Naive thymus-derived CD8-positive, alpha-beta T cell (primary cell): ENCODE results near the gene DDX10. TPM values are rescaled to one million over a fixed set of nuclear protein-coding genes. Genes with fewer than 3 reads are reported as not detected.

Experiments
- ATAC-seq, 2 donors: fragments of 150-1000 bp; cut with Tn5 transposase in 1 of 2; sonication (Bioruptor Pico), chemical (Tn5 transposase) in 1 of 2; 1 replicate in 1 of 2; 2 replicates in 1 of 2; pipeline ENCODE4 v1.10.0; 2021; ENCODE audit warnings: mild to moderate bottlenecking in 2 of 2, moderate library complexity in 2 of 2
- POLR2A ChIA-PET: fragments of 350-600 bp; sonication (Branson Sonifier 250); formaldehyde crosslinking; loops from one replicate; lab custom pipeline; 2021; ENCODE audit warnings: antibody characterized with exemption; lab: Charles Lee
- DNase-seq, 10 donors: peaks; one replicate each; pipeline versions ENCODE4 v3.0.0 to v3.0.0-alpha.2; 2020 to 2022
- H3K27ac Mint-ChIP-seq, 10 donors: one replicate each; pipeline ENCODE4 v1.8.0; 2020 to 2022; ENCODE audit warnings: mild to moderate bottlenecking in 10 of 10, mixed read lengths in 10 of 10, moderate library complexity in 4 of 10, inconsistent platforms in 1 of 10
- H3K27me3 Mint-ChIP-seq, 5 donors: one replicate each; pipeline ENCODE4 v1.8.0; 2021 to 2022; ENCODE audit warnings: mixed read lengths in 5 of 5
- H3K36me3 Mint-ChIP-seq, 3 donors: one replicate each; pipeline ENCODE4 v1.8.0; 2020 to 2022; ENCODE audit warnings: mixed read lengths in 3 of 3, mild to moderate bottlenecking in 2 of 3, inconsistent platforms in 1 of 3
- H3K4me1 Mint-ChIP-seq, 4 donors: one replicate each; pipeline ENCODE4 v1.8.0; 2021 to 2022; ENCODE audit warnings: mixed read lengths in 4 of 4
- H3K4me3 Mint-ChIP-seq, 10 donors: one replicate each; pipeline ENCODE4 v1.8.0; 2020 to 2022; ENCODE audit warnings: mild to moderate bottlenecking in 10 of 10, mixed read lengths in 10 of 10, moderate library complexity in 6 of 10, inconsistent platforms in 1 of 10
- H3K9me3 Mint-ChIP-seq, 9 donors: one replicate each; pipeline ENCODE4 v1.8.0; 2020 to 2022; ENCODE audit warnings: mixed read lengths in 9 of 9, mild to moderate bottlenecking in 3 of 9, inconsistent platforms in 1 of 9, moderate library complexity in 1 of 9
- polyA plus RNA-seq, 3 donors: library from polyadenylated mRNA; unstranded; fragments of 300-500 nt; fragmentation: Illumina TruSeq; gene quantifications; one replicate each; pipeline ENCODE4 v1.2.3, GENCODE V29; 2021
- total RNA-seq, 8 experiments: library from RNA in 2 of 8; stranded (reverse) in 2 of 8; gene quantifications; one replicate each; pipeline ENCODE4 v1.2.3 and lab custom pipeline; 2021 to 2026

The DDX10 gene
- total and polyA plus RNA-seq, 5 experiments from 2014 or later: 13.1 to 26.3 (median 15.9) TPM

DNA sequence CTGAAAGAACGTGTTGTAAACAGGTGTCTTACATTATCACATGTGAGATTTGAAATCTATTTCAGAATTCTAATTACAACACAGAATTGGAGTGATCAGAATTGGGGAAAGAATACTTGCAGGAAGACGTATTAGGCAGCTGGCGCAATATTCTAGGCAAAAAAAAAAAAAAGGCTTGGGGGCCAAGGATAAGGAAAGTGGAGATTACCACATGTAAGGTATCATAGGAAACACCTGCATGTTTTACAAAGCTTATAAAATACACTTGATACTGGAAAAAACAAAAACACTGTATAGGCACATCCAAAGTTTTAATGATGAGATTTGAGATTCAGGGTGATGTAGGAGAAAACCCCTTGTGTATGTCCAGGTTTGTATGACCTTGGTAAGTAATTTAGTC, 245.1 kb downstream of the DDX10 start:
- no peak overlapping the region for H3K27ac Mint-ChIP-seq
- POLR2A ChIA-PET: no interaction called here
- peaks cover 0 to 4% (median 0%) of the 10 kb centered on the region in 3 donors for H3K36me3 Mint-ChIP-seq
- H3K4me3 Mint-ChIP-seq: no peak overlapping the region
- DNase-seq: no peak
- H3K4me1 Mint-ChIP-seq: peaks cover 0 to 6% (median 5%) of the 10 kb centered on the region in 4 donors
- H3K9me3 Mint-ChIP-seq: no peaks in the 10 kb centered on the region
- no peaks in the 10 kb centered on the region for H3K27me3 Mint-ChIP-seq
- no peak for ATAC-seq

DNA sequence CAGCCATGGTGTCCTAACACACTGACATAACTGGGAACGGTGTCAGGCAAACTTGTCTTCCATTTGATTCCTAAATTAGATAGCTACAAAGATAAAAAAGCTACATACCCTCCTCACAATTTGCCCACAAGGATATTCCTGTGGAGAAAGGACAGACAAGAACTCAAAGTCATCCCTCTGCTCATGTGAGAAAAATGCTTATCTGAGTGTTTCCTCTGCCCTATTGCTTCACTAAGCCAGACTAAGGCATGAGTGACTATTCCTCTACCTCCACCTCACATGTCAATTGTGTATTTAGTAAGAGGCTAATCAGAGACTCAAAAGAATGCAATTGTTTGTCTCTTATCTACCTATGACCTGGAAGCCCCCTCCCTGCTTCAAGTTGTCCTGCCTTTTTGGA, 247.7 kb downstream of the DDX10 start:
- no peak overlapping the region for H3K27ac Mint-ChIP-seq
- ATAC-seq (no peak), DNase-seq (no peak)
- H3K4me3 Mint-ChIP-seq: no peak overlapping the region
- H3K9me3 Mint-ChIP-seq: no peaks in the 10 kb centered on the region
- POLR2A ChIA-PET: no interaction called here
- peaks cover 5 to 15% (median 12%) of the 10 kb centered on the region in 3 donors for H3K36me3 Mint-ChIP-seq
- H3K27me3 Mint-ChIP-seq: no peaks in the 10 kb centered on the region
- H3K4me1 Mint-ChIP-seq: peaks cover 0 to 6% (median 3%) of the 10 kb centered on the region in 4 donors

DNA sequence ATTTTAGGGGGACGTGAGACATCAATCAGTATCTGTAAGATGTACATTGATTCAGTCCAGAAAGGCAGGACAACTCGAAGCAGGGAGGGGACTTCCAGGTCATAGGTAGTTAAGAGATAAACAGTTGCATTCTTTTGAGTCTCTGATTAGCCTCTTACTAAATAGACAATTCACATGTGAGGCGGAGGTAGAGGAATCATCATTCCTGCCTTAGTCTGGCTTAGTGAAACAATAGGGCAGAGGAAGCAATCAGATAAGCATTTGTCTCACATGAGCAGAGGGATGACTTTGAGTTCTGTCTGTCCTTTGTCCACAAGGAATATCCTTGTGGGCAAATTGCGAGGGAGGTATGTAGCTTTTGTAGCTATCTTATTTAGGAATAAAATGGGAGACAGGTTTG, 248.3 kb downstream of the DDX10 start:
- Mint-ChIP-seq H3K4me1 (peaks cover 0 to 6% (median 2%) of the 10 kb centered on the region in 4 donors), H3K9me3 (no peaks in the 10 kb centered on the region), H3K36me3 (peaks cover 5 to 22% (median 18%) of the 10 kb centered on the region in 3 donors), H3K27ac (no peak overlapping the region), H3K4me3 (no peak overlapping the region), H3K27me3 (no peaks in the 10 kb centered on the region)
- DNase-seq: no peak
- no peak for ATAC-seq
- POLR2A ChIA-PET: no interaction called here

DNA sequence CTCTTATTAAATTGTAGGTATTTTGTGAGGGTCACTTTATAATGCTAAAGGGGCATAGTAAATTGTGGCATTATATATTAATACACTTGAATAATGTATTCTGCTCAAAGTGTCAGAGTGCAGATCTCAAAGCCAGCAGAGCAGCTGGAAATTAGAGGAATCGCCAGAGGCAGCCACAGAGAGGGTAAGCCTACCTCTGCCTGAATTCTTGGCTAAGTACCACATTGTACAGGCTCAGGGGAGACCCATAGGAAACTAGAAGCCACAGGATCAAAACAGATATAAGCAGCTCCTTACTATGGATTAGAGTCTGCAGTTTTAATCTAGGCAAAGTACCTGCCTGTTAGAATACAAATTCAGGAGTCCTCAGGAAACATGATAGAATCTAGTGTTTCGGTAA, 249.3 kb downstream of the DDX10 start:
- POLR2A ChIA-PET: no interaction called here
- H3K36me3 Mint-ChIP-seq: peaks cover 5 to 26% (median 23%) of the 10 kb centered on the region in 3 donors

DNA sequence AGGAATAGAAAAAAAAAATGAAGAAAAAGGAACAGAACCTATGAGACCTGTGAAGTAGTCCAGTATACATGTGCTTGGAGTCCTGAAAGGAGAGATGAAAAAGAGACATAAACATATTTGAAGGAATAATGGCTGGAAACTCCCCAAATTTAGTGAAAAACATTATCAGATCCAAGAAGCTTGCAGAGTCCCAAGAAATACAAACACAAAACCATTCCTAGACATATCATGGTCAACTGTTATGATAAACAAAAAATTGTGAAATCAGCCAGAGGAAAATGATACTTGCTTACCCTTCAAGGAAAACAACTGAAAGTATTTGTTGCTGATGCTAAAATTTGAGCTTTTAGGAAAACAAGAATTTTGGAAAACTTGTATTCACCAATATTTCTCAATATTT, 250.1 kb downstream of the DDX10 start:
- H3K27me3 Mint-ChIP-seq: no peaks in the 10 kb centered on the region
- ATAC-seq (no peak), DNase-seq (no peak)
- peaks cover 0 to 2% (median 0%) of the 10 kb centered on the region in 9 donors for H3K9me3 Mint-ChIP-seq
- peaks cover 8 to 32% (median 31%) of the 10 kb centered on the region in 3 donors for H3K36me3 Mint-ChIP-seq
- H3K27ac Mint-ChIP-seq: no peak overlapping the region
- H3K4me1 Mint-ChIP-seq: peaks cover 0 to 2% (median under 1%) of the 10 kb centered on the region in 4 donors
- no peak overlapping the region for H3K4me3 Mint-ChIP-seq
- POLR2A ChIA-PET: no interaction called here

More for the DNA sequence above, 249.3 kb downstream of the DDX10 start:
- DNase-seq (no peak), ATAC-seq (no peak)
- Mint-ChIP-seq H3K27me3 (no peaks in the 10 kb centered on the region), H3K4me3 (no peak overlapping the region), H3K27ac (no peak overlapping the region), H3K9me3 (peaks cover 0 to 2% (median 0%) of the 10 kb centered on the region in 9 donors), H3K4me1 (peaks cover 0 to 6% (median 2%) of the 10 kb centered on the region in 4 donors)

DNA sequence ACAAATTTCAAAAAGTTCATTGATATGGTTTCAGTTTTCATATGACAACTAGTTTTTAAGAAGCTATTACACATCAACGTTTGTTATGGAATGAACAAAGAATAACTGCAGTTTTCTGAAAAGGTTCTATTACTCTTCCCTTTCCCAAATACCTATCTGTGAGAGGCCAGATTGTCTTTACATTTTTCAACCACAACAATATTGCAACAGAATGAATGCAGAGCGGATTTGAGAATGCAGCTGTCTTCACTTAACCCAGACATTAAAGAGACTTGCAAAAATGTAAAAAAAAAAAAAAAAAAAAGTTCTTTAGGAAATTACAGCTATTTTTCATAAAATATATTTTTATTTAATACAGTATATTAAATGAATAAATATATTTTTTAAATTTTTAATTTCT, 250.8 kb downstream of the DDX10 start:
- H3K27ac Mint-ChIP-seq: no peak overlapping the region
- H3K27me3 Mint-ChIP-seq: no peaks in the 10 kb centered on the region
- H3K36me3 Mint-ChIP-seq: peaks cover 11 to 38% (median 33%) of the 10 kb centered on the region in 3 donors
- DNase-seq: no peak
- ATAC-seq: no peak
- H3K9me3 Mint-ChIP-seq: peaks cover 0 to 3% (median 0%) of the 10 kb centered on the region in 9 donors
- H3K4me1 Mint-ChIP-seq: peaks cover 0 to 2% (median 0%) of the 10 kb centered on the region in 4 donors
- no peak overlapping the region for H3K4me3 Mint-ChIP-seq
- POLR2A ChIA-PET: no interaction called here

DNA sequence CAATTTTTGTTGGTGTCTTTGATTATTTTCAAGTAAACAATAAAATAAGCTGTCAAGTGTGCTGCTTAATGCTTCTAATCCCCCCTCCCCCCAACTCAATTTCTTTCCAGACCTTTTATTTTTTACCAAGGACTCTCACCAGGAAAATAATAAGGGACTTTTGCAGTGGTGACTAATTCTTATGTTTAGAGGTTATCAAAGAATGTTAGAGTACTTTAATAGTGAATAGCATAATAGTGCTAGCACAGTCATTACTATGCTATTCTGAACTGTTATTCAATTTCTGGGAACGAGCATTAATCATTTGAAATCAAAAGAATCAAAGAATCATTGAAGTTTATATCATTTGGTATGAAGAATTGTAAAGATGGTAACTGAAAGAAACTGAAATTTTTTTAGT, 251.4 kb downstream of the DDX10 start:
- no peak for ATAC-seq
- H3K4me3 Mint-ChIP-seq: no peak overlapping the region
- H3K27ac Mint-ChIP-seq: no peak overlapping the region
- peaks cover 0 to 3% (median 0%) of the 10 kb centered on the region in 9 donors for H3K9me3 Mint-ChIP-seq
- no peak for DNase-seq
- peaks cover 11 to 42% (median 33%) of the 10 kb centered on the region in 3 donors for H3K36me3 Mint-ChIP-seq
- POLR2A ChIA-PET: no interaction called here
- H3K27me3 Mint-ChIP-seq: no peaks in the 10 kb centered on the region
- H3K4me1 Mint-ChIP-seq: peaks cover 0 to 2% (median 0%) of the 10 kb centered on the region in 4 donors

DNA sequence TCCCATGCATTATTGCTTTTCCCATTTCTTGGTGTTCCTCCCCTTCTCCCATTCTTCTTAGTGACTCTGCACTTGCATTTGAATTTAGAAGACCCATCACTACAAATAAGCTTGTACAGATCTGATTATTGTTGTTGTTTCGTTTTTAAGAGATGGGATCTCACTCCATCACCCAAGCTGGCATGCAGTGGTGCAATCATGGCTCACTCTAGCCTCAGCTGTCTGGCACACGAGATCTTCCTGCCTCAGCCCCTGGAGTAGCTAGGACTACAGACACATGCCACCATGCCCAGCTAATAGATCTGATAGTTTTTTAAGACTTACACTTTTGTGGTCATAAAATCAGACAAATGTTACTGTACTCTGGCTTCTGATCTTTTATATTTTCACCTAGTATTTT, 252.1 kb downstream of the DDX10 start:
- no peaks in the 10 kb centered on the region for H3K27me3 Mint-ChIP-seq
- POLR2A ChIA-PET: no interaction called here
- H3K27ac Mint-ChIP-seq: no peak overlapping the region
- H3K36me3 Mint-ChIP-seq: peaks cover 11 to 46% (median 33%) of the 10 kb centered on the region in 3 donors
- H3K9me3 Mint-ChIP-seq: peaks cover 0 to 3% (median 0%) of the 10 kb centered on the region in 9 donors
- DNase-seq: no peak
- no peak overlapping the region for H3K4me3 Mint-ChIP-seq
- ATAC-seq: no peak
- H3K4me1 Mint-ChIP-seq: no peaks in the 10 kb centered on the region

DNA sequence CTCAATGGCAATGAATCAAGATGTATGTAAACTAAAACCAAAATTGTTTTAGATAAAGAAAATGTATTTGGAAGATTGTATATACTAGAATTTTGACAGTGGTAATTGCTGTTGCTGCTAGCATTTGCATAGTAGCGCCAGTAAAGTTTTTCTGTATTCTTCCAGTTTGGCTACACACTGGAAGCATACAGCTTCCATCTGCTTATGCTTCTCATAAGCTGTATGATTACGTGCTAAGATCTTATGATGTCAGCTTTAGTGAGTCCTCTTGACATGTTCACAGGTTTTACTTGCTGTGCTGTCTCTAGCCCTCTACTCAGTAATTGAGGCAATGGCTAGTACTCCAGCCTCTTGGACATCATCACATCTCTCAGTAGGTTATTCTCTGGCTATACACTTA, 256.3 kb downstream of the DDX10 start:
- peaks cover 0 to 3% (median 0%) of the 10 kb centered on the region in 9 donors for H3K9me3 Mint-ChIP-seq
- no peak overlapping the region for H3K4me3 Mint-ChIP-seq
- no peaks in the 10 kb centered on the region for H3K27me3 Mint-ChIP-seq
- ATAC-seq: no peak
- peaks cover 0 to 3% (median 0%) of the 10 kb centered on the region in 4 donors for H3K4me1 Mint-ChIP-seq
- POLR2A ChIA-PET: no interaction called here
- DNase-seq: no peak
- peaks cover 11 to 51% (median 36%) of the 10 kb centered on the region in 3 donors for H3K36me3 Mint-ChIP-seq
- no peak overlapping the region for H3K27ac Mint-ChIP-seq

DNA sequence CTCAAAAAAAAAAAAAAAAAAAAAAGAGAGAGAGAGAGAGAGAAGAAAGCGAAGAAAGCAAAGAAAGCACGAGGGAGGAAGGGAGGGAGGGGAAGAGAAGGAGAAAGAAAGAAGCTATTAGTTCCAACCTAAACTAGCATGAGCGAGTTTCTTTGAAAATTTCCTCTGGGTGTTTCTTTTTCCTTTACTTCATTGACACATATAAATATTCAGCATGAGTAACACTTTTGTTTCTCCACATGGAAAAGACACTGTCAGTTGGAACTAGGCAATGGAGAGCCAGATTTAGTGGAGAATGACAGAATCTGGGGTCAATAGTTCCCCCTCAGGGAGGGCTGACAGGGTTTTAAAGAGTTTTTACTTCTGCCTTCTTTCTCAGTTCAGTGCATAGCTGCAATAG, 257.4 kb downstream of the DDX10 start:
- H3K4me3 Mint-ChIP-seq: no peak overlapping the region
- H3K4me1 Mint-ChIP-seq: peaks cover 0 to 3% (median 0%) of the 10 kb centered on the region in 4 donors
- ATAC-seq (no peak), DNase-seq (no peak)
- no peaks in the 10 kb centered on the region for H3K27me3 Mint-ChIP-seq
- no peak overlapping the region for H3K27ac Mint-ChIP-seq
- POLR2A ChIA-PET: no interaction called here
- H3K36me3 Mint-ChIP-seq: peaks cover 6 to 46% (median 32%) of the 10 kb centered on the region in 3 donors
- H3K9me3 Mint-ChIP-seq: peaks cover 0 to 3% (median 0%) of the 10 kb centered on the region in 9 donors

DNA sequence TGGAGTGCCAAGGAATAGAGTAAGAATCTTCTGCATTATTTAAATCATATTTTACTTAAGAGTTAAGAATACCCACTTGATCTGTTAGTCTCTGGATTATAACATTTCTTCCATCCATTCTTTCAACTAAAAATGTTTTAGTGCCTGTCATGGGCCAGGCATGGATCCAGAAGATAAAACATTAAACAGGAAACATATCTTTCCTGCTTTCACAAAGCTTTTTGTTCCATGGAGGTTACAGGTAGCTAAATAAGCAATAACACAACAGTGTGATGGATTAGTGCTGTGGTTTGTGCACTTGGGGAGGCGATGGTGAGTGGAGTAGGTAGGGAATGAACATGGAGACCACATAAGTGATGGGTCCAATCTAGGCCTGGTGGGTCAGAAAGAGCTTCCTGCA, 258.5 kb downstream of the DDX10 start:
- H3K27me3 Mint-ChIP-seq: no peaks in the 10 kb centered on the region
- peaks cover 6 to 39% (median 23%) of the 10 kb centered on the region in 3 donors for H3K36me3 Mint-ChIP-seq
- POLR2A ChIA-PET: no interaction called here
- H3K4me1 Mint-ChIP-seq: peaks cover 0 to 3% (median 0%) of the 10 kb centered on the region in 4 donors
- DNase-seq (no peak), ATAC-seq (no peak)
- H3K27ac Mint-ChIP-seq: no peak overlapping the region
- no peak overlapping the region for H3K4me3 Mint-ChIP-seq
- peaks cover 0 to 3% (median 0%) of the 10 kb centered on the region in 9 donors for H3K9me3 Mint-ChIP-seq

DNA sequence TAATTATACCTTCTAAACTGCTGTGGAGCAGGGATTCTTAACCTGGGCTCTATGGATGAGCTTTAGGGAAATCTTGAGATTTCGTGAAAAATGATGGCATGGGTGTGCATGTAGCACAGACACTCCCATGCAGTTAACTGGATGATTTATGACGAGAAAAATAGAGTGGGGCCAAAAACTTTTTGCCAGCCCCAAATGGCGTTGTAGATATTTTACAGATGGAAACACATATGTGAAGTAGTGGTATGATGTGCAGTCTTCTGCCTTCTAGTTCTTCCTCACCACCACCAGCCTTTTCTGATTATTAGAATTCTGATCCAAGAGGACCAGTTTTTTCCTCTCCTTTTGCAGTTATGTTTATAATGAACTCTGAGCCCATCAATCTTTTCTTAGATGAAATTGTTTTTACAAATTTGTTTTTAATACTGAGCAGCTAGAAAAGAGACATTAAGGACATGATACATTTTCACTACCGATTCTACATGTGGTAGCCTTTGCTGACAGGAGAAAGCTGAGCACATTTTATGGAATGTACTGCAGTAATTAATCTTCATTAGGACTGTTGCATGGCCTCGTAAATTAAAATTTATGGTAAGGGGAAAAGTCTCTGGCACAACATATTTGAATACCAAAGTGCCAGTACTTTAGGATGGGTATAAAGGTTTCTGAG, 261.4 kb downstream of the DDX10 start:
- peaks cover 0 to 20% (median 19%) of the 10 kb centered on the region in 3 donors for H3K36me3 Mint-ChIP-seq
- H3K27me3 Mint-ChIP-seq: no peaks in the 10 kb centered on the region
- DNase-seq: no peak
- no peaks in the 10 kb centered on the region for H3K9me3 Mint-ChIP-seq
- no peak overlapping the region for H3K27ac Mint-ChIP-seq
- H3K4me3 Mint-ChIP-seq: no peak overlapping the region
- no peak for ATAC-seq
- H3K4me1 Mint-ChIP-seq: peaks cover 0 to 3% (median 0%) of the 10 kb centered on the region in 4 donors
- POLR2A ChIA-PET: no interaction called here

DNA sequence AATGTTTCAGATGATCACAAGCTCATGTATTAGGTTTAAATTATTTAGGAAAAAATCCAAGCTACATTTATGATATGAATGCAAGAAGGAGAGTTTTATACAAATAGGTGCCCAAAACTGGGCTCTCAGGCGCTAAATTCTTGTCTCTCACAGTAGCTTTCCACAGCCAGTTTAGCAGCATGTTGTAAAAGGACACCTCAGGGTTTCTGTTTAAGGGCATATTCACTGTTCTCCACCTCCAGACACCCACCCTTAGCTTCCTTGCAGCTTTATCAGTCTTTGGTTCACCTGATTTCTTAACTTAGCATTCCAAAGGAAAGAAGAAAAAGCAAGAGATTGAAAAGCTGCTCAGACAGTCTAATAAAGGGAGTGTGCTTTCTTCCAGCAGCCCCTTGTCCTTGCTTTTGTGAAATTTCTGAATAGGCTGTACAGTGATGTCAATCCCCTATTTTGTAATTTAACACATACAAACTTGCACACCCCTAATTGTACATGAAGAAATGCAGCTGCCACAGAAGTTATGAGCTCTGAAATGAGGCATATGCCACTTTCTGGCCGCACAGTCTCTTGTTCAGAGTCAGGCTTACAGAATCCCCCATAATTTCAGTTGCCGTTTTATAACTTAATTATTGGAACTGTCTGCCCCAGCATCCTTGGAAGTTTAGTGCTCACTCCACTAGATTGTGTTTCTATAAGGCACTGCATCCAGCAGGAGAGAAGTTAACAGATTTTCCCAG, 262.1 kb downstream of the DDX10 start:
- H3K4me3 Mint-ChIP-seq: no peak overlapping the region
- ATAC-seq: no peak
- no peaks in the 10 kb centered on the region for H3K9me3 Mint-ChIP-seq
- no peak for DNase-seq
- POLR2A ChIA-PET: no interaction called here
- H3K4me1 Mint-ChIP-seq: peaks cover 0 to 3% (median 0%) of the 10 kb centered on the region in 4 donors
- H3K36me3 Mint-ChIP-seq: peaks cover 0 to 19% (median 15%) of the 10 kb centered on the region in 3 donors
- no peak overlapping the region for H3K27ac Mint-ChIP-seq
- H3K27me3 Mint-ChIP-seq: no peaks in the 10 kb centered on the region
